ENCODE results near the gene RCBTB2. TPM values are rescaled to one million over a fixed set of nuclear protein-coding genes. Genes with fewer than 3 reads are reported as not detected.
"Not testable (repeated sequence)": the region's sequence is repeated elsewhere in the genome, so short reads cannot be mapped to it uniquely, and the experiment has no call there.

RCBTB2 gene
- total RNA-seq: 11.5 TPM

GRCh38 chr13:48532506-48533499, at the start of gene RCBTB2:
Gene RCBTB2 (minus strand): TSS chr13:48533080. CDS start chr13:48521939, 11,141 bp downstream.
- DNase-seq (ENCODE audit: low spot score): peak; percentile 99

GRCh38 chr13:48582084-48582483, 49.2 kb upstream of the RCBTB2 start:
- no peak for DNase-seq (ENCODE audit: low spot score)

GRCh38 chr13:48580896-48581295, 48.0 kb upstream of the RCBTB2 start:
- no peak for DNase-seq (ENCODE audit: low spot score)

GRCh38 chr13:48580185-48580803, 47.4 kb upstream of the RCBTB2 start:
- DNase-seq (ENCODE audit: low spot score): peak; percentile 82

GRCh38 chr13:48579919-48580180, 47.0 kb upstream of the RCBTB2 start:
- not testable (repeated sequence) for DNase-seq (ENCODE audit: low spot score)

- DNase-seq (ENCODE audit: low spot score): peak; percentile 56
These were observed 46.5 kb upstream of the RCBTB2 start for GRCh38 chr13:48579165-48579918.

- no peak for DNase-seq (ENCODE audit: low spot score)
These were observed 45.8 kb upstream of the RCBTB2 start for GRCh38 chr13:48578516-48579164.

GRCh38 chr13:48576448-48577010, 43.6 kb upstream of the RCBTB2 start:
- no peak for DNase-seq (ENCODE audit: low spot score)

- DNase-seq (ENCODE audit: low spot score): no peak
These were observed 42.2 kb upstream of the RCBTB2 start for GRCh38 chr13:48575031-48575430.

- DNase-seq (ENCODE audit: low spot score): no peak
These were observed 41.3 kb upstream of the RCBTB2 start for GRCh38 chr13:48574041-48574796.

- no peak for DNase-seq (ENCODE audit: low spot score)
These were observed 40.5 kb upstream of the RCBTB2 start for GRCh38 chr13:48573213-48574007.

GRCh38 chr13:48571126-48571913, 38.4 kb upstream of the RCBTB2 start:
- no peak for DNase-seq (ENCODE audit: low spot score)

GRCh38 chr13:48570216-48570828, 37.4 kb upstream of the RCBTB2 start:
- DNase-seq (ENCODE audit: low spot score): no peak

- DNase-seq (ENCODE audit: low spot score): no peak
These were observed 36.3 kb upstream of the RCBTB2 start for GRCh38 chr13:48569104-48569666.

- DNase-seq (ENCODE audit: low spot score): no peak
These were observed 35.7 kb upstream of the RCBTB2 start for GRCh38 chr13:48568370-48569103.

- no peak for DNase-seq (ENCODE audit: low spot score)
These were observed 34.9 kb upstream of the RCBTB2 start for GRCh38 chr13:48567515-48568369.

- no peak for DNase-seq (ENCODE audit: low spot score)
These were observed 31.2 kb upstream of the RCBTB2 start for GRCh38 chr13:48564056-48564455.
